ENCODE results near the gene SMARCD3. TPM values are rescaled to one million over a fixed set of nuclear protein-coding genes. Genes with fewer than 3 reads are reported as not detected.

Gene SMARCD3
- total RNA-seq, 1 experiment from 2014 or later, result 27.8 TPM

GRCh38 chr7:151215396-151215795, 33.1 kb downstream of the SMARCD3 start:
- no peaks in the 10 kb centered on the region for H3K4me1 ChIP-seq (ENCODE audit: control insufficient read depth, insufficient read depth, low read length)
- no peak overlapping the region for H3K27ac ChIP-seq (ENCODE audit: low read length)
- ATAC-seq, result no peak
- ChIA-PET CTCF (no interaction called here), POLR2A (no interaction called here)
- in situ Hi-C loops (cut with HindIII; ENCODE audit: low pct_unique_long_range_greater_than_20kb, low sequenced_read_pairs) (no loop called here), intact Hi-C loops (cut with micrococcal nuclease; ENCODE audit: unreplicated experiment) (no loop called here)
- no peak for DNase-seq (ENCODE audit: low read depth, low spot score)
- H3K4me3 ChIP-seq (ENCODE audit: low read depth in 2 of 2, low read length in 2 of 2), result no peak overlapping the region
- H3K9me3 ChIP-seq (ENCODE audit: control insufficient read depth, insufficient read depth, low read depth, low read length), result no peaks in the 10 kb centered on the region
- no peaks in the 10 kb centered on the region for H3K27me3 ChIP-seq (ENCODE audit: control insufficient read depth, insufficient read depth, low read length)
- TF ChIP-seq POLR2AphosphoS5 (IDR thresholded peaks at IDR 0.05; ENCODE audit: low read depth, low read length), result no peak
- no peak for TF ChIP-seq TCF7L2 (IDR thresholded peaks at IDR 0.05; ENCODE audit: low read depth, low read length)
- TF ChIP-seq, protein P1, sequence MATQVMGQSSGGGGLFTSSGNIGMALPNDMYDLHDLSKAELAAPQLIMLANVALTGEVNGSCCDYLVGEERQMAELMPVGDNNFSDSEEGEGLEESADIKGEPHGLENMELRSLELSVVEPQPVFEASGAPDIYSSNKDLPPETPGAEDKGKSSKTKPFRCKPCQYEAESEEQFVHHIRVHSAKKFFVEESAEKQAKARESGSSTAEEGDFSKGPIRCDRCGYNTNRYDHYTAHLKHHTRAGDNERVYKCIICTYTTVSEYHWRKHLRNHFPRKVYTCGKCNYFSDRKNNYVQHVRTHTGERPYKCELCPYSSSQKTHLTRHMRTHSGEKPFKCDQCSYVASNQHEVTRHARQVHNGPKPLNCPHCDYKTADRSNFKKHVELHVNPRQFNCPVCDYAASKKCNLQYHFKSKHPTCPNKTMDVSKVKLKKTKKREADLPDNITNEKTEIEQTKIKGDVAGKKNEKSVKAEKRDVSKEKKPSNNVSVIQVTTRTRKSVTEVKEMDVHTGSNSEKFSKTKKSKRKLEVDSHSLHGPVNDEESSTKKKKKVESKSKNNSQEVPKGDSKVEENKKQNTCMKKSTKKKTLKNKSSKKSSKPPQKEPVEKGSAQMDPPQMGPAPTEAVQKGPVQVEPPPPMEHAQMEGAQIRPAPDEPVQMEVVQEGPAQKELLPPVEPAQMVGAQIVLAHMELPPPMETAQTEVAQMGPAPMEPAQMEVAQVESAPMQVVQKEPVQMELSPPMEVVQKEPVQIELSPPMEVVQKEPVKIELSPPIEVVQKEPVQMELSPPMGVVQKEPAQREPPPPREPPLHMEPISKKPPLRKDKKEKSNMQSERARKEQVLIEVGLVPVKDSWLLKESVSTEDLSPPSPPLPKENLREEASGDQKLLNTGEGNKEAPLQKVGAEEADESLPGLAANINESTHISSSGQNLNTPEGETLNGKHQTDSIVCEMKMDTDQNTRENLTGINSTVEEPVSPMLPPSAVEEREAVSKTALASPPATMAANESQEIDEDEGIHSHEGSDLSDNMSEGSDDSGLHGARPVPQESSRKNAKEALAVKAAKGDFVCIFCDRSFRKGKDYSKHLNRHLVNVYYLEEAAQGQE (IDR thresholded peaks at IDR 0.05; ENCODE audit: insufficient read depth in 1 of 2, low read depth in 2 of 2, low read length in 1 of 2), result no peak
- no TSS peak for BruUV-seq (replicated peaks)
- H3K36me3 ChIP-seq (ENCODE audit: control insufficient read depth, insufficient read depth, low read length), result peaks cover 38% of the 10 kb centered on the region

- BruUV-seq (replicated peaks), result no TSS peak
- ATAC-seq (no peak), DNase-seq (ENCODE audit: low read depth, low spot score) (no peak)
- in situ Hi-C loops (cut with HindIII; ENCODE audit: low pct_unique_long_range_greater_than_20kb, low sequenced_read_pairs), result no loop called here
- no peaks in the 10 kb centered on the region for H3K9me3 ChIP-seq (ENCODE audit: control insufficient read depth, insufficient read depth, low read depth, low read length)
- intact Hi-C loops (cut with micrococcal nuclease; ENCODE audit: unreplicated experiment), result no loop called here
- H3K36me3 ChIP-seq (ENCODE audit: control insufficient read depth, insufficient read depth, low read length), result peaks cover 35% of the 10 kb centered on the region
- TF ChIP-seq POLR2AphosphoS5 (IDR thresholded peaks at IDR 0.05; ENCODE audit: low read depth, low read length), result no peak
- TF ChIP-seq, protein P2, sequence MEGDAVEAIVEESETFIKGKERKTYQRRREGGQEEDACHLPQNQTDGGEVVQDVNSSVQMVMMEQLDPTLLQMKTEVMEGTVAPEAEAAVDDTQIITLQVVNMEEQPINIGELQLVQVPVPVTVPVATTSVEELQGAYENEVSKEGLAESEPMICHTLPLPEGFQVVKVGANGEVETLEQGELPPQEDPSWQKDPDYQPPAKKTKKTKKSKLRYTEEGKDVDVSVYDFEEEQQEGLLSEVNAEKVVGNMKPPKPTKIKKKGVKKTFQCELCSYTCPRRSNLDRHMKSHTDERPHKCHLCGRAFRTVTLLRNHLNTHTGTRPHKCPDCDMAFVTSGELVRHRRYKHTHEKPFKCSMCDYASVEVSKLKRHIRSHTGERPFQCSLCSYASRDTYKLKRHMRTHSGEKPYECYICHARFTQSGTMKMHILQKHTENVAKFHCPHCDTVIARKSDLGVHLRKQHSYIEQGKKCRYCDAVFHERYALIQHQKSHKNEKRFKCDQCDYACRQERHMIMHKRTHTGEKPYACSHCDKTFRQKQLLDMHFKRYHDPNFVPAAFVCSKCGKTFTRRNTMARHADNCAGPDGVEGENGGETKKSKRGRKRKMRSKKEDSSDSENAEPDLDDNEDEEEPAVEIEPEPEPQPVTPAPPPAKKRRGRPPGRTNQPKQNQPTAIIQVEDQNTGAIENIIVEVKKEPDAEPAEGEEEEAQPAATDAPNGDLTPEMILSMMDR (IDR thresholded peaks at IDR 0.05), result no peak
- TF ChIP-seq, protein P1 (IDR thresholded peaks at IDR 0.05; ENCODE audit: insufficient read depth in 1 of 2, low read depth in 2 of 2, low read length in 1 of 2), result no peak
- TF ChIP-seq TCF7L2 (IDR thresholded peaks at IDR 0.05; ENCODE audit: low read depth, low read length), result no peak
- TF ChIP-seq SIN3A (IDR thresholded peaks at IDR 0.05; ENCODE audit: borderline replicate concordance, insufficient read depth, low read depth, low read length), result no peak
- ChIA-PET CTCF (no interaction called here), POLR2A (interaction anchor here (0.5 to 0.6 kb wide), 2 partner anchors 13 to 37 kb away, joined by 3 to 5 read pairs; partner anchors contain the start of gene ABCF2)
- no peaks in the 10 kb centered on the region for H3K27me3 ChIP-seq (ENCODE audit: control insufficient read depth, insufficient read depth, low read length)
- no peak overlapping the region for H3K4me3 ChIP-seq (ENCODE audit: low read depth in 2 of 2, low read length in 2 of 2)
- H3K4me1 ChIP-seq (ENCODE audit: control insufficient read depth, insufficient read depth, low read length), result no peaks in the 10 kb centered on the region
- no peak overlapping the region for H3K27ac ChIP-seq (ENCODE audit: low read length)
These were observed 34.7 kb downstream of the SMARCD3 start for GRCh38 chr7:151213826-151214225.

Measured in Panc1 (cell line).